KBM-7 (cell line): ENCODE results near the gene CLDN20.
"Not testable (repeated sequence)": the region's sequence is repeated elsewhere in the genome, so short reads cannot be mapped to it uniquely, and the experiment has no call there.

Experiments used
- DNase-seq: peaks from one replicate; pipeline ENCODE4 v3.0.0-alpha.2; 2015
- in situ Hi-C: fragments of 300-500 bp; cut with MboI; formaldehyde crosslinking; loops from 2 replicates; pipeline ENCODE4 v1.14.3; 2020; ENCODE audit warnings: low sequenced_read_pairs, low pct_unique_long_range_greater_than_20kb, mixed read lengths

Gene CLDN20

DNA sequence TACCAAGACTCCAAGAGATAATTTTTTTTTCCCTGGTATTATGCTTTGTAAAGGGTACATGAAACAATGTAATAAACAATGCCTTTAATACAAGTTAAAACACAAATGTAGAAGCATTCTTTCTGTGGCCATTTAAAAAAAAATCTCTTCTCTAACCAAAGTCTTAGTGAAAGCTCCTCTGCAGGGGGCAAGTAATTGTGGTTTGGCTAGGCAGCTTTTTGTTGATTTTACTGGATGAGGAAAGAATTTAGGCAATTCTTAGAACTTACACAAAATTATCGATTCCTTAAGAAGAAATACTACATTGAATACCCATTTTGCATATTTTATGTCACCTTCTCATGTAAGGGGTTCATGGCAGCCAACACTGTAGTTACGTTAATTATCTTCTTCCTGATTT, 38.1 kb downstream of the CLDN20 start:
- in situ Hi-C loops = no loop called here
- DNase-seq = no peak

DNA sequence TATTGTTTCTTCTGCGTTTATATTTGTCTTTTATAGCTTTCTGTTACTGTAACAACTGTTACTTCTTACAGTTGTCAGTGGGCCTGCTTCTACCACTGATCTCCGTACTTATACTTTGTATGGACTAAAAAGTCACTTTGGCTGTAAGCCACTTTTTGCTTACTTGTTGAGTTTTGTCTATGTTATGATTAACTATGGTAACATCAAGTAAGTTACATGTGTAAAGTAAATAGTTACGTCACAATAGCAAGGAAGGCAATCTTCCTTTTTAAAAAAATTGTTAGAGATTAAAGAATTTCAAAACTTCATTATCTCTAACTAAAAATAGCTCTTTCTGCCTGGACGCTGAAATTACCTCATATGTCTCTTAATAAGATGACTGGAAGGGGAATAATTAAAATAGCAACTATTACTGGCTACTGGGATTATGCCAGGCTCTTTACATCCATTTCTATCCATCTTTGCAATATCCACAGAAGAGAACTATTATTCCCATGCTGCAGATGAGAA, 39.6 kb downstream of the CLDN20 start:
- DNase-seq = no peak
- in situ Hi-C loops = no loop called here

DNA sequence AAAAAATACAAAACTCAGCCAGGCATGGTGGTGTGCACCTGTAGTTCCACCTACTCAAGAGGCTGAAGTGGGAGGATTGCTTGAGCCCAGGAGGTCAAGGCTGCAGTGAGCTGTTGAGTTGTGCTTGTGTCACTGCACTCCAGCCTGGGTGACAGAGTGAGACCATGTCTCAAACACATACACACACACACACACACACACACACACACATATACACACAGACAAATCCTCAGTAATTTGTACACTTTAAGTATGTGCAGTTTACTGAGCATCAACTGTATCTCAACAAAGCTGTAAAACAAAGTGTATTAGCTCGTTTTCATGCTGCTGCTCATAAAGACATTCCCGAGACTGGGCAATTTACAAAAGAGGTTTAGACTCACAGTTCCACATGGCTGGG, 43.1 kb downstream of the CLDN20 start:
- in situ Hi-C loops = no loop called here
- DNase-seq = no peak

DNA sequence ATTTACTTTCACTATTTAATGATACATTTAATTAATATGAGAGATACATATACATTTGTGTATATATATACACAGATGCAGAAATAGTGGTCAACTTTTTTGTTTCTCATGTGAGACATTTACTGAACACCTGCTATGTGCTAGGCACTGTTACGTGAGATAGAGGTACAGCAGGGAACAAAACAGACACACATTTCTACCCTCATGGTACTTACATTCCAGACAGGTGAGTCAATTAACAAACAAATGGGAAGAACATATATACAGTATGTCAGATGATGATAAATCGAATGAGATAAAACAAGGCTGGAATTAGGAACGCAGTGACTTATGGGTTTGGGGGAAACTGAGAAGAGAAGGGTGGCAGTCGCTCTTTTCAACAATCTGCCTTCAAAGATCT, 45.3 kb downstream of the CLDN20 start:
- no peak for DNase-seq
- in situ Hi-C loops = no loop called here

DNA sequence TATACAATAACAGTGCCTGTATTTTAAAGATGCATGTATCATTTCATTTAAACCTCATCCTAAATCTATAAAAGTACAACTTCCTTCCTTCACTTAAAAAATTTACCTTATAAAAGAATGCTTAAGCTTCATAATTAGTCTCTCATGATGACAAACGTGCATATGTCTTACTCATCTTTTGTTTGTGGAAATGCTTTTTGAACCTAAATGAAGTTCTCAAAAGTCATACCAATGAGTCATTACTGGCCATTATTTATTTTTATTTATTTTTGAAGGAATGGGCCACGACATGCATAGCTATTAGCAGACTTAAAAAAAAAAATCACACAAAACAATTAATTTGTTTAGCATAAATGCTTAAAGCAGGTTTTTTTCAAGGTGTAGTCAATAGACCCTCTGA, 46.8 kb downstream of the CLDN20 start:
- DNase-seq = no peak
- in situ Hi-C loops = no loop called here

DNA sequence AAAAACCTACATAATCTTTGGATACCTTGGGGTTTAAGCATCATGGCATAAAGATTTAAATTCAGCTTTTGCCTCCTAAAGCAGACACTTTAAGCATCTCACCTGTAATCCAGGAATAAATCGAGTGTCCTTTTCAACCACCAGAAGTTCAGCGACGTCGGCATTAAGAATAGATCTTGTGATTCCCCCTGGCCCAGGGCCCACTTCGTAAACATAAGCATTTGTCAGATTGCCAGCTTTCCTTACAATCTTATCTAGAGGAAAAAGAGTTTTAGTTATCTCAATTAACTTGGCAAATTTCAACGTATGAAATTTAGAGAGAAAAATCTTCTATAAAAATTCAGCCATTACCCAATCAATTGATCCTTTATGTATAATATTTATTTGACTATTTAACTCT, 47.3 kb downstream of the CLDN20 start:
- in situ Hi-C loops = no loop called here
- no peak for DNase-seq

DNA sequence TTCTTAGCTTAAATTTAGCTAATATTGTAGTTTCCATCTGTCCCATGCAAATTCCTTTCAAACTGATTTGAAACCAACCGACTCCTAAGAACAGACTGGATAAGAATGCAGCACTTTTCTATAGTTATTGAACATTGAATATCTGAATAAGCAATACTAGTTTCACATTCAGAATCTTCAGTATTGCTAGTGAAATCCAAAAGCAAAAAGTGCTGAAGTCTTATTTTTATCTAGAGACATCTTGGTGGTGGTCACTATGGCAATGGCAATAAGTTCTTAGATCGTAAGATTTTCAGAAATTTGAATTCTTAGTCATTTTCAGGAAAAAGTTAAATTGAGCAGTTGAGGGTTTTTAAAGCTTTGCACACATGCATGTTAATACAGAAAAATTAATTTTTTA, 47.8 kb downstream of the CLDN20 start:
- in situ Hi-C loops = no loop called here
- DNase-seq = no peak

DNA sequence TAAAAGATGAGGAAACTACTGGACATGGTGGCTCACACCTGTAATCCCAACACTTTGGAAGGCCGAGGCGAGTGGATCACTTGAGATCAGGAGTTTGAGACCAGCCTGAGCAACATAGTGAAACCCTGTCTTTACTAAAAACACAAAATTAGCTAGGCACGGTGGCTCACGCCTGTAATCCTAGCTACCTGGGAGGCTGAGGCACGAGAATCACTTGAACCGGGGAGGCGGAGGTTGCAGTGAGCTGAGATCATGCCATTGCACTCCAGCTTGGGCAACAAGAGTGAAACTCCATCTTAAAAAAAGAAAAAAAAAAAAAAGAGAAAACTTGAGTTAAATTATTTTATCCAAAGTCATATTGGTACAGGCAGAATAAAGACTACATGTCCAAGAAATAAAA, 49.1 kb downstream of the CLDN20 start:
- in situ Hi-C loops, DNase-seq: not testable (repeated sequence)

DNA sequence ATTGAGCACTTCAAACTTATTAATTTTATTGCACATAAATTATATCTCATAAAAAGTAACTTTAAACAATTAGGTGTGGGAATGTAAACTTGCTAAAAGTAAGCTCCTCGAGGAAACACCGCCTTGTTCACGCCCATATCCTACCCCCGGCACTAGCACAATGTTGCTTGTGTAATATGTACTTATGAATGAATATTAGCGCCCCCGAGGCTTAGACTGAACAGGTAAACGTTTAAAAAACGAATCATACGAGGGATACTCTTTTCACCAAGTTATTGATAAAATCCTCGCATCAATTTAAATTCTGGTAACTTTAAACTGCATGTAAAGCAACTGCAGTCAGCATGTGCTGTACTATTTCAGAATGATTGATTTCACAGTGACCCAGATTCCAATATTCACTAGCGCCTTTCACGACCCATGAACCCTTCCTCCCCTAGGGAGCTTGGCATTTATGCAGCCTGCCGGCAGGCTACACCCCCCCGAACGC, 49.8 kb downstream of the CLDN20 start:
- in situ Hi-C loops = no loop called here
- DNase-seq = no peak

DNA sequence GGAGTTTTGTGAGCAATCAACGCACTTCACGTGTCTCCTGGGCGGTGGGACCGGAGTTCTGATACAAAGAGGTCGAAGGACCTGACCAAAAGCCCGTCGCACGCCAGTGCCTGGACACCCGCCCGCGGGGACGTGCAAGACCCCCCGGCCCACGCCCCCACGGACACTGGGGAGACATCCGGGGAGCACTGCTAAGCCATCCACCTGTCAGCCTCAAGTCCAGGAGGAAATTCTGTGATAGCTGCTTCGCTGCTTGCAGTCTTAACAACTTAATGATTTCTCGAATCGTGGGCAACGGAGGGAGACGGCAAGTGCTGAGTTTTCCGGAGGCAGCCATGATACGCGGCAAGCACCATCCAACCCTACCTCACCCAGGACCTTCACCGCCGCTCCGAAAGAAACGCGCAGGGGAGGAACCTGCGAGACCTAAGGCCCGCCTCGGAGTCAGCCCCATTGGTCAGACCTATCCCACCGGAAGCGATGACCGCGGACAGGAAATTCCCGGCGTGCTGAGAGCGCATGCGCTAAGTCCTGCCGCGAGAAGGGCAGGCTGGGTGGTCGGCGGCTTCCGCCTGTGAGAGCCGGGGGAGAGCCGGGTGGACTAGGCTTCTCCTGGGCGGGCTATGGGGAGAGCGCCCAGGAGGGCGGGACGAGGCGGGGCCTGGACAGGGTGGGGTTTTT, 50.4 kb downstream of the CLDN20 start, which contains the start of gene TFB1M:
Gene TFB1M, minus strand, starts transcription at position 393 of the 681 bp plus-strand sequence. Its CDS starts 56 bp downstream, at position 337.
- DNase-seq = peak; percentile 99
- in situ Hi-C loops = no loop called here

DNA sequence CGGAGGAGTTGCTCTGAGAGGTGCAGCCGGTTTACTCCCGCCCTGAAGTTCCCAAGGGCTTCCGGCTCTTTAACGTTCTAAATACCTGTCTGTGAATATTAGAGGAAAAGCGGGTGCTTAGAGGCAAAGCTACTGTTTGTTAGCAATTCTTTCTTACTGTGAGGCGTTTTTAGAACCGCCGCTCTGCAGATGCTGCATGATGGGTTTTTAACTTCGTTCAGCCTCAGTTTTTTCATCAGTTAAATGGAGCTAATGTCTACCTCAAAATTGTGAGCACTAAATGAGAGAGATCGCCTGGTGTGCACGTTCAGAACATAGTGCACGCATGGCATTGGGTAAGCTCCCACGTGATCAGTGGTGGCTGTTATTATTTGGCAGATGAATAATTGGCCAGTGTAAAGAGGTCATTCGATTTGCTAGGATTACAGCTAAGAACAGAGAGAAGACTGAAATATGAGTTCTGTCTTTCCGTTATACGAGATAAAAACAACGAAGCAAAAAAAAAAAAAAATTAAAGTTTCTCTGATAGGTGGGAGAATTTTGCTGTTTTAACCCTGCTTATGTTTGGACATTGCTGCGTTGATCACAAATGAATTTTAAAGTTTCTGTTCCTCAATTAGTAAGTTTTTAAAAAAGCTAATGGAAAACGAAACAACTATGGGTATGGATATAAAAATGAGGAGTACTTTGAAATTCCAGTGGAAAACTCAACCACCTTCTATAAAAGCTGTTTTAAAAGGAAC, 51.1 kb downstream of the CLDN20 start:
- no peak for DNase-seq
- in situ Hi-C loops = no loop called here

DNA sequence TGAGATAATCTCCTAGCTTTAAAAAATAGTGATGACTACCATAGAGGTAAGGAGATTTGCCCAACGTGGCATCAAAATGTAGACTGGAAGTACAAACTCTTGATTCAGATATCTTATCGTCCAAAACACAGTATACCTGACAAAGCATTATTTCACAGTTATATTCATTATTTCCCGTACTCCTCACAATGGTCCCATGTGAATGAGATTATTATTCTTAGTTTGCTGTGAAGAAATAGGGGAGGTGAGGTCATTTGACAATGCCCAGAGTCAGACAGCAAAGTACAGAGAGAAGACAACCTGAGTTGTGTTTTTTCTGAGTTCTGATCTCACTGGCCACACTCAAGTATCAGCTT, 51.7 kb downstream of the CLDN20 start:
- DNase-seq = no peak
- in situ Hi-C loops = no loop called here

DNA sequence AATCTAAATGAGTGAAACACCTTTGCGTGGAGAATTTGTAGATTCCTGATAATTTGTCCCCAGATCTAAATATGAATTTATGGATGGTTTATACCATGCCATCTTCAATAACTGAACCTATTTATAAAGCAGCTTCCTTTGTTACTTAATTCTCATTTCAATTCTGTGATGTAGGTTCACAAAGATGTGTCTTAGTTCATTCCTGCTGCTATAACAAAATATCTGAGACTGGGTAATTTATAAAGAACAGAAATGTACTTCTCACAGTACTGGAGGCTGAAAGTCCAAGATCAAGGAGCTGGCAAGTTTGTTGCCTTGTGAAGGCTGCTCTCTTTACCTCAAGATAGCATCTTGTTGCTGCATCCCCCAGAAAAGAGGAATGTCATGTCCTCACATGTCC, 52.6 kb downstream of the CLDN20 start:
- in situ Hi-C loops = no loop called here
- no peak for DNase-seq

DNA sequence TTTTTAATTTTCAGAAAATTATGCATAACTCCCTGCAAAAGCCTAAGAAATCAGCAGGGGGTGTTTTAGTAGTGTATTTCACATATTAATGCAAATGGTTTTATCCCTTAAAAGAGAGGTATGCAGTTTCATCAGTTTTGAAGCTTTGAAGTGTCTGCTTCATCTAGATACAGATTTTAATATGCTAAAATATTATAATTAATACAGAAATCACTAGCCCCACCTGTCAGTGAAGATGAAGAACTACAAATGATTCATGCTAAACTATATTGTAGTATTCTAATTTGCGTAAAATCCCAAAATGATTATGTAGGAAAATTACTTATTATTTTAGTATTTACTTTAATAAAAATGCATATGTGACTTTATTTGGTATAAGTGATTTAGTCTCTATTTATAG, 53.4 kb downstream of the CLDN20 start:
- no peak for DNase-seq
- in situ Hi-C loops = no loop called here

DNA sequence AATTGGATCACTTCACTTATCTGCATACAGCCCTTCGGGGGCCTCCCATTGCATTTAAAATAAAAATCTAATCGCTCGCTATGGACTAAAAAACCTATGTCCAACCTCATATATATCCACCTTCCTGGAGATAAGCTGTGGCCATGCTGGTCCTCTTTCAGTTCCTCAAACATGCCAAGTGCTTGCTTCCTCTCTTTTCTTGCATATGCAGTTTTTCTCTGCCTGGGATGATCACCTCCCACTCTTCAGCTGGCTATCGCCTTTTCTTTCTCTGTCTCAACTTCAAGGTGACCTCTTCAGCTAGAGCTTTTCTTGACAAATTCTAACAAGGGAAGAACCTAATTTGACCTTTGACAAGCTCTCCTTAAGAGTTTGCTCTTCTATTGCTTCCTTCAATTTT, 56.1 kb downstream of the CLDN20 start:
- DNase-seq = peak; percentile 59

DNA sequence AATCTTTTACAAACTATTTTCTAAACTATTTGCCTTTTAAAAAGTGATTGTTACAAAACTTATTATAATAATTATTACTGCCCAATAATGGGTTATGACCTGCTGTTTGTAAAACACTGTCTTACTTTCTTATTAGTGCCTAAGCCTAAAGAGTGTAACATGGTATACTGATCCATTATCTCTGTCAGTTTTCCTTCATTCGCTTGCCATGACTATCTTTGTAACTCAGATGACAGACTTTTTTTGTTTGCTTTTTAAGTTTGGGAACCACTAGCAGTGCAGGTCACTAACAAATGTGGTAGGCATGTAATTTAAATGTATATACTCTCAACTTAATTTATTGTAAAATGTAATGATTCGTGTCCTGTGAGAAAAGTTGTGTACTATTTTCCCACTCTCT, 60.4 kb downstream of the CLDN20 start:
- no peak for DNase-seq
- in situ Hi-C loops = no loop called here

More for the DNA sequence above, 56.1 kb downstream of the CLDN20 start:
- in situ Hi-C loops = no loop called here

DNA sequence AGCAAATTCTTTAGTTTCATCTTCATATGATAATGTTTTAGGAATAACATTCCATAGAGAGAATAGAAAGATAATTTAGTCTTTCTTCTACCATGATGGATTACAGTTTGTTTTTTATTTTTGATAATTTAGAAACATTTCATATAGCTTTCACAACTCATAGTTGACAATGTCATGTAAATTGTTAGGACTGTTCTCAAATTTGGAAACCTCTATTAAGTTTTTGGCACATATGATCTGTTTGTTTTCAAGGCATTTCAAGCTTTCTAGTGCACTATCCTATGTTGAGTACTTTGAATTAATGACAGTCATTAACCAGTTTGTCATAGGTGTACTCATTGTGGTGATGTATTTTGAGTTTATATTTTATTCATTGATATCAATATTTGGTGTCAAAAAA, 61.2 kb downstream of the CLDN20 start:
- in situ Hi-C loops = no loop called here
- DNase-seq = no peak

DNA sequence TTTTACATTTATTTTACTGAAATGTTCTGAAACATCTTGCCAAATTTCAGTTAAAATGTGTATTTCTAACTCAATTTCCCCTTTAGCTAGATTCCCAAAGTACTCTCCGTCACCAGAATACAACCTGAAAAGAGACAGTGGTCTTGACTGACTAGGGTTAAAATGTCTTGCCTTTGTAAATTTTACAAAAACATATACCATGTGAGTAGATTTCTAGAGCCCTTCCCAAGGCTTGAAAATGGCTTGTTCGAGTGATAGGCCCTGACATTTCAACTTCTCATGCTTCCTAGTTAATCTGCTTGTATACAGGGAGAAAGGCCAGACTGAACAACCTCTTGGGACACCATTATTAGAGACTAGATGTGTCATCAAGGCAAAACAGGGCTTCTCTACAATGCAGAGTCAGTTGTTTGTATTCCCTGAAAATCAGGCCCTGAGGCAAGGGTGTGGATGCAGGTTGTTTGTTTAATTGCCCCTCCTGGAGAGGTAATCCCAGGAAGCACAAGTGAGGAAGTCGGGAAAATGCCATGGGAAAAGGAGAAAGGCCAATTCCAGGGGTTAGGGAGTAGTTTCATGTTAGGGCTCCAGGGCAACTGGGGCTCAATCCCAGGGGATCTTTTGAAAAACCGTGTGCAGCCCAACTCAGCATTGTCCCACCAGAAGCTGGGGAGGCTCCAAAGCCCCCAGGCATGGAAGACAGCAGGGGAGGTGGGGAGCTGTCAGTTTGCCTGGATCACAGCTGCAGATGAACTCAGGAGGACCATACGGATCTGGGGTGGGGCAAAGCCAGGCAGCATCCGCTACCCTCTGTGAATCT, 62.1 kb downstream of the CLDN20 start:
- in situ Hi-C loops = no loop called here
- DNase-seq = no peak
